GM12873 (cell line): ENCODE data around the gene PAX8.
A peak's percentile ranks its signal among the peaks of the same experiment; 100 is the strongest.

Source experiments
- CTCF ChIP-seq: IDR thresholded peaks from 2 replicates; pipeline ENCODE4 v1.5.1; 2012; ENCODE audit warnings: low read depth, mild to moderate bottlenecking, moderate library complexity, low read length, control low read depth; ENCODE audit not compliant: insufficient read depth; ENCODE audit errors: missing control alignments

PAX8 gene

GRCh38 chr2:113276216-113276760 is 2.4 kb downstream of the PAX8 start:
- TF ChIP-seq CTCF: no peak

GRCh38 chr2:113275556-113276215 is 3.0 kb downstream of the PAX8 start:
- TF ChIP-seq CTCF: no peak

GRCh38 chr2:113274432-113274831 is 4.3 kb downstream of the PAX8 start:
- no peak for TF ChIP-seq CTCF

GRCh38 chr2:113273981-113274380 is 4.7 kb downstream of the PAX8 start:
- TF ChIP-seq CTCF: no peak

- TF ChIP-seq CTCF: peak; percentile 41
These were observed 5.6 kb downstream of the PAX8 start for GRCh38 chr2:113273027-113273551.

- no peak for TF ChIP-seq CTCF
These were observed 6.2 kb downstream of the PAX8 start for GRCh38 chr2:113272477-113272876.

GRCh38 chr2:113268621-113269360 is 9.9 kb downstream of the PAX8 start:
- TF ChIP-seq CTCF: no peak
